Prostate gland (tissue), 2 donors: ENCODE data around the gene WHRN. TPM values are rescaled to one million over a fixed set of nuclear protein-coding genes. Genes with fewer than 3 reads are reported as not detected.

Experiments
- DNase-seq: peaks from one replicate; pipeline ENCODE4 v3.0.0-alpha.2; 2019; ENCODE audit warnings: low spot score
- H3K27ac ChIP-seq, 2 donors: fragments of 200-600 bp; sonication (generic); 2 replicates each; pipeline ENCODE4 v1.5.1; 2017 to 2019
- H3K27me3 ChIP-seq: fragments of 200-600 bp; sonication (generic); replicated peaks from 2 replicates; pipeline ENCODE4 v1.5.1; 2019; ENCODE audit not compliant: insufficient read depth
- H3K36me3 ChIP-seq, 2 donors: fragments of 200-600 bp; sonication (generic); 1 replicate in 1 of 2; 2 replicates in 1 of 2; pipeline versions ENCODE4 v1.5.1 to v1.8.1; 2017 to 2019
- H3K4me1 ChIP-seq: fragments of 200-600 bp; sonication (generic); replicated peaks from 2 replicates; pipeline ENCODE4 v1.5.1; 2019
- H3K4me3 ChIP-seq, 2 donors: fragments of 200-600 bp; sonication (generic); 2 replicates each; pipeline ENCODE4 v1.5.1; 2017 to 2019
- H3K9me3 ChIP-seq: fragments of 200-600 bp; sonication (generic); 2 replicates; pipeline ENCODE4 v1.5.1; 2017
- POLR2A ChIP-seq: fragments of 450-650 bp; IDR thresholded peaks from one replicate; pipeline ENCODE4 v1.6.1; 2016; ENCODE audit warnings: antibody characterized with exemption, mild to moderate bottlenecking
- POLR2AphosphoS5 ChIP-seq: sonication (generic); formaldehyde crosslinking; IDR thresholded peaks from one replicate; pipeline ENCODE4 v1.6.1; 2017; ENCODE audit warnings: antibody characterized with exemption
- WGBS: methylation state at CpG from one replicate; pipeline ENCODE4 v1.1.5; 2018; 5-methylcytosine and 5-hydroxymethylcytosine counted together
- intact Hi-C: fragments of 100-400 bp; cut with DNase I; formaldehyde crosslinking; loops from one replicate; pipeline ENCODE4 v1.14.2; 2022
- total RNA-seq, 2 donors: library from RNA; depleted of rRNA; stranded (reverse); fragments of >200 nt; gene quantifications; one replicate each; pipeline ENCODE4 v1.1.0, GENCODE V29; 2016
- TF ChIP-seq, protein P1 (sequence below), 4 experiments: fragments of 200-600 bp in 2 of 4; fragments of 450-650 bp in 2 of 4; sonication (generic) in 2 of 4; IDR thresholded peaks; 1 replicate in 3 of 4; 2 replicates in 1 of 4; pipeline ENCODE4 v1.5.1; 2016 to 2019; ENCODE audit warnings: antibody characterized with exemption in 4 of 4, mild to moderate bottlenecking in 2 of 4, moderate library complexity in 2 of 4

Gene WHRN
- total RNA-seq, 2 donors from 2014 or later = 13.8 to 102 TPM

DNA sequence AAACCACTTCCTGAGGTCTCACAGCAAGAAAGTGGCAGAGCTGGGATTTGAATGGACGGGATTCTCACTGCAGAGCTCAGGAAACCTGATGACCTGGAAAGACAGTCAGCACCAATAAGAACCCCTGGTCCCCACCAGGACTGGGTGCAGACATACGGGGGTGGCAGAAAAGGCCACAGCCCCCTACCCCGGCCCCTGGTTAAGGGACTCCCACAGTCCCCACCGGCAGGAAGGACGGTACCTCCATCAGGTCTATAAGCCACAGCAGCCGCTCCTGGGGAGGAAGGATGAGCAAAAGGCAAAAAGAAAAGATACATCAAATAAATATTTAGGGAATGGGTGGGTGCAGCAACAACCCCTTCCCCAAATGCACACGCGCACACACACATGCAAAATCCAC lies 85.5 kb downstream of the WHRN start:
- DNase-seq = no peak
- Histone ChIP-seq H3K4me1 (no peaks in the 10 kb centered on the region), H3K27ac (no peak overlapping the region), H3K9me3 (no peaks in the 10 kb centered on the region), H3K36me3 (no peaks in the 10 kb centered on the region), H3K4me3 (no peak overlapping the region), H3K27me3 (no peaks in the 10 kb centered on the region)
- no peak for TF ChIP-seq POLR2A
- TF ChIP-seq, protein P1, sequence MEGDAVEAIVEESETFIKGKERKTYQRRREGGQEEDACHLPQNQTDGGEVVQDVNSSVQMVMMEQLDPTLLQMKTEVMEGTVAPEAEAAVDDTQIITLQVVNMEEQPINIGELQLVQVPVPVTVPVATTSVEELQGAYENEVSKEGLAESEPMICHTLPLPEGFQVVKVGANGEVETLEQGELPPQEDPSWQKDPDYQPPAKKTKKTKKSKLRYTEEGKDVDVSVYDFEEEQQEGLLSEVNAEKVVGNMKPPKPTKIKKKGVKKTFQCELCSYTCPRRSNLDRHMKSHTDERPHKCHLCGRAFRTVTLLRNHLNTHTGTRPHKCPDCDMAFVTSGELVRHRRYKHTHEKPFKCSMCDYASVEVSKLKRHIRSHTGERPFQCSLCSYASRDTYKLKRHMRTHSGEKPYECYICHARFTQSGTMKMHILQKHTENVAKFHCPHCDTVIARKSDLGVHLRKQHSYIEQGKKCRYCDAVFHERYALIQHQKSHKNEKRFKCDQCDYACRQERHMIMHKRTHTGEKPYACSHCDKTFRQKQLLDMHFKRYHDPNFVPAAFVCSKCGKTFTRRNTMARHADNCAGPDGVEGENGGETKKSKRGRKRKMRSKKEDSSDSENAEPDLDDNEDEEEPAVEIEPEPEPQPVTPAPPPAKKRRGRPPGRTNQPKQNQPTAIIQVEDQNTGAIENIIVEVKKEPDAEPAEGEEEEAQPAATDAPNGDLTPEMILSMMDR (IDR thresholded peaks at IDR 0.05) = no peak
- no peak for TF ChIP-seq POLR2AphosphoS5
- WGBS = 97% methylated on average over 8 of the region's 8 CpGs
- intact Hi-C loops = no loop called here

DNA sequence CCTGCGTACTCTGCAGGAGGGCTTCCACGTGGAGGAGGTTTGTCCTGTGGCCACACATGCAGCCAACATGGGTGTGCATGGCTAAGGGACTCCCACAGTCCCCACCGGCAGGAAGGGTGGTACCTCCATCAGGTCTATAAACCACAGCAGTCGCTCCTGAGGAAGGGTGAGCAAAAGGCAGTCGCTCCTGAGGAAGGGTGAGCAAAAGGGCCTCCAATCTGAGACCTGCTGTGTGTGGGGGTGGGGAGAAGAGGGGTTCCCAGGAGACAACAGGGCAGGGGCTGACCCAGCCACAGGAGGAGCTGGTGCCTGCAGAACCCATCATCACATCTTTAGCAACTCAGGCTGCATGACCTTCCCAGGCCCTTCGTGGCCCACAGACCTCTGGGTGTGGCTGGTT lies 87.2 kb downstream of the WHRN start:
- no peak for TF ChIP-seq POLR2AphosphoS5
- intact Hi-C loops = no loop called here
- DNase-seq = no peak
- 71% methylated on average over 6 of the region's 6 CpGs for WGBS
- Histone ChIP-seq H3K27me3 (no peaks in the 10 kb centered on the region), H3K4me3 (no peak overlapping the region), H3K36me3 (no peaks in the 10 kb centered on the region), H3K4me1 (no peaks in the 10 kb centered on the region), H3K9me3 (no peaks in the 10 kb centered on the region), H3K27ac (no peak overlapping the region)

DNA sequence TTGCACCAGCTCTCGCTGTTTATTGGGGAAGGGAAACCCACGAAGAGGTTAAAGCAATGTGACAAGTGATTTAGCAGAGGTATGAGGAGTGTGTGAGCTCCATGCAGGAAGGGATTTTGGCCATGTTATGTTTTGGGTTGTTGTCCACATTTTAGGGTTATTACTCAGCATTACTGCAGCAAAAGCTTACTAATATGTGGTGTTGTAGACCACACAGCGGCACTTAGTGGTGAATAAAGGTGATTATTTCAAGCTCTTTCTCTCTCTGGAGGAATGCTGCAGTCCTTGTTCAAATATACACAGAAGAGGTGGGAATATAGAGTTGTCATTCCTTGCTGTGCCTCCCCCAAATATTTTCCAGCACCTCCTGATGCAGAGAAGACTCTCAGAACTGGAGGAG lies 87.8 kb downstream of the WHRN start:
- Histone ChIP-seq H3K27ac (no peak overlapping the region), H3K36me3 (no peaks in the 10 kb centered on the region), H3K9me3 (no peaks in the 10 kb centered on the region), H3K4me1 (no peaks in the 10 kb centered on the region), H3K27me3 (no peaks in the 10 kb centered on the region), H3K4me3 (no peak overlapping the region)
- 60% methylated on average over 3 of the region's 3 CpGs for WGBS
- DNase-seq = no peak
- TF ChIP-seq POLR2A = no peak
- TF ChIP-seq, protein P1 (IDR thresholded peaks at IDR 0.05) = no peak
- no peak for TF ChIP-seq POLR2AphosphoS5
- intact Hi-C loops = no loop called here

DNA sequence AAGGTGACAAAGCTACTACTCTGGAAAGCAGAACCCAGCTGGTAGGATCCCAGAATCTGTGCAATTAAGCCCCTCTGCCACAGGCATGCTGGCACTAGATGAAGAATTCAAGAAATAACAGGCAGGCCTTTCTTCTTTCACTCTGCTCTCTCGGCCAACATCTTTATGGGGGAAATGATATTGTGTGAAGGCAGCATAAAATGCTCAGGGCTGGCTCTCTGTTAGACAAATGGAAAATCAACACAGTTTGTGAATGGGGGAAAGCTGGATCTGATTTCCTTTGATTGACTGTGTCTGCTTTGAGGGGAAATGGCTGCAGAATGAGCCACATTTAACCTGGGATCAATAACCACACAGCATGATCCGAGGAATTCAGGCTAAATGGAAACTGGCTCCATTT lies 88.4 kb downstream of the WHRN start:
- no peak overlapping the region for H3K4me3 ChIP-seq
- DNase-seq = no peak
- H3K9me3 ChIP-seq = no peaks in the 10 kb centered on the region
- intact Hi-C loops = no loop called here
- WGBS = 44% methylated on average over 2 of the region's 2 CpGs
- H3K4me1 ChIP-seq = no peaks in the 10 kb centered on the region
- TF ChIP-seq POLR2AphosphoS5 (no peak), POLR2A (no peak)
- TF ChIP-seq, protein P1 (IDR thresholded peaks at IDR 0.05) = no peak
- H3K36me3 ChIP-seq = no peaks in the 10 kb centered on the region
- no peak overlapping the region for H3K27ac ChIP-seq
- H3K27me3 ChIP-seq = no peaks in the 10 kb centered on the region

DNA sequence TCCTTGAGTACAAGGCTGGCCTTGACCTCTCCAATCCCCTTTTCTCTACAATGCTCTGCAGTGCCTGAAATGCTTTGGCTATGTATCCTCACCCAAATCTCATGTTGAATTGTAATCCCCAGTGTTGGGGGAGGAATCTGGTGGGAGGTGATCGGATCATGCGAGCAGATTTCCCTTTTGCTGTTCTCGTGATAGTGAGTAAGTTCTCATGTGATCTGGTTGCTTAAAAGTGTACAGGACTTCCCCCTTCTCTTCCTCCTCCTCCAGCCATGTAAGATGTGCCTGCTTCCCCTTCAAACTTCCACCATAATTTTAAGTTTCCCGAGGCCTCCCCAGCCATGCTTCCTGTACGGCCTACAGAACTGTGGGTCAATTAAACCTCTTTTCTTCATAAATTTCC lies 89.0 kb downstream of the WHRN start:
- H3K27ac ChIP-seq = no peak overlapping the region
- 68% methylated on average over 5 of the region's 5 CpGs for WGBS
- H3K9me3 ChIP-seq = no peaks in the 10 kb centered on the region
- H3K4me3 ChIP-seq = no peak overlapping the region
- no peaks in the 10 kb centered on the region for H3K27me3 ChIP-seq
- no peak for DNase-seq
- TF ChIP-seq, protein P1 (IDR thresholded peaks at IDR 0.05) = no peak
- no peaks in the 10 kb centered on the region for H3K4me1 ChIP-seq
- H3K36me3 ChIP-seq = no peaks in the 10 kb centered on the region
- intact Hi-C loops = no loop called here
